Transverse colon (tissue), 4 donors: Measurements from ENCODE around the gene PIK3R5. TPM values are rescaled to one million over a fixed set of nuclear protein-coding genes. Genes with fewer than 3 reads are reported as not detected.
"Not testable (repeated sequence)": the region's sequence is repeated elsewhere in the genome, so short reads cannot be mapped to it uniquely, and the experiment has no call there.

ENCODE experiments used
- DNase-seq: peaks from one replicate; pipeline ENCODE4 v3.0.0-alpha.2; 2019
- H3K27ac ChIP-seq, 4 donors: fragments of 200-600 bp; sonication (generic); 2 replicates each; pipeline ENCODE4 v1.5.1; 2016 to 2018; ENCODE audit warnings: inconsistent platforms in 4 of 4
- H3K27me3 ChIP-seq: fragments of 200-600 bp; sonication (generic); 2 replicates; pipeline ENCODE4 v1.5.1; 2017; ENCODE audit warnings: inconsistent platforms
- H3K36me3 ChIP-seq, 4 donors: fragments of 200-600 bp; sonication (generic); 2 replicates each; pipeline ENCODE4 v1.5.1; 2017 to 2019; ENCODE audit warnings: inconsistent platforms in 4 of 4
- H3K4me1 ChIP-seq, 4 donors: fragments of 200-600 bp; sonication (generic); 2 replicates each; pipeline ENCODE4 v1.5.1; 2017 to 2020; ENCODE audit warnings: inconsistent platforms in 4 of 4
- H3K4me3 ChIP-seq, 4 donors: fragments of 200-600 bp; sonication (generic); 1 replicate in 1 of 4; 2 replicates in 3 of 4; pipeline versions ENCODE4 v1.5.1 to v1.6.1; 2017 to 2019; ENCODE audit warnings: inconsistent platforms in 4 of 4
- H3K9me3 ChIP-seq, 2 donors: fragments of 200-600 bp; sonication (generic); 2 replicates each; pipeline ENCODE4 v1.5.1; 2017 to 2019; ENCODE audit warnings: inconsistent platforms in 2 of 2
- CTCF ChIP-seq, 5 experiments: fragments of 200-600 bp in 3 of 5; fragments of 450-650 bp in 2 of 5; sonication (generic) in 3 of 5; IDR thresholded peaks; 1 replicate in 2 of 5; 2 replicates in 3 of 5; pipeline ENCODE4 v1.5.1; 2016 to 2017; ENCODE audit warnings: antibody characterized with exemption in 5 of 5, inconsistent platforms in 3 of 5, mild to moderate bottlenecking in 2 of 5, moderate library complexity in 1 of 5
- EP300 ChIP-seq: sonication (generic); formaldehyde crosslinking; IDR thresholded peaks from one replicate; pipeline ENCODE4 v1.6.1; 2017; ENCODE audit warnings: antibody characterized with exemption, low read depth
- POLR2A ChIP-seq: fragments of 450-650 bp; IDR thresholded peaks from one replicate; pipeline ENCODE4 v1.6.1; 2016; ENCODE audit warnings: antibody characterized with exemption, mild to moderate bottlenecking, moderate library complexity
- POLR2AphosphoS5 ChIP-seq, 3 donors: sonication (generic); formaldehyde crosslinking; IDR thresholded peaks; one replicate each; pipeline ENCODE4 v1.6.1; 2016; ENCODE audit warnings: antibody characterized with exemption in 3 of 3
- WGBS, 2 donors: methylation state at CpG; one replicate each; pipeline ENCODE4 v1.1.5; 2018; ENCODE audit warnings: low coverage in 1 of 2; 5-methylcytosine and 5-hydroxymethylcytosine counted together
- in situ Hi-C, 4 donors: fragments of 200-750 bp; cut with MboI; loops; one replicate each; pipeline versions ENCODE4 v1.15.0 to v1.15.1; 2017; ENCODE audit warnings: low sequenced_read_pairs in 3 of 4, low pct_ligation_motif_present in 1 of 4, low pct_unique_long_range_greater_than_20kb in 1 of 4
- intact Hi-C: fragments of 100-400 bp; cut with DNase I; formaldehyde crosslinking; loops from one replicate; pipeline ENCODE4 v1.15.1; 2023; ENCODE audit warnings: low total_unique reads
- total RNA-seq, 4 donors: library from RNA; depleted of rRNA; stranded (reverse); fragments of >200 nt; gene quantifications; one replicate each; pipeline ENCODE4 v1.1.0, GENCODE V29; 2016

The PIK3R5 gene
- total RNA-seq, 4 donors from 2014 or later = 0.40 to 16.1 (median 10.4) TPM

- Histone ChIP-seq H3K27ac (no peak overlapping the region), H3K36me3 (no peaks in the 10 kb centered on the region), H3K4me3 (no peak overlapping the region), H3K27me3 (peaks cover 3% of the 10 kb centered on the region), H3K9me3 (no peaks in the 10 kb centered on the region), H3K4me1 (no peaks in the 10 kb centered on the region)
- no peak for DNase-seq
- intact Hi-C loops (no loop called here), in situ Hi-C loops (no loop called here)
- TF ChIP-seq EP300 (no peak), POLR2A (no peak), CTCF (IDR thresholded peaks at IDR 0.05) (no peak), POLR2AphosphoS5 (IDR thresholded peaks at IDR 0.05) (no peak)
- 20 to 39% methylated on average over 6 to 14 of the region's 14 CpGs for WGBS, 2 donors
Observed at GRCh38 chr17:8856869-8857575, 108.5 kb downstream of the PIK3R5 start.

- H3K36me3 ChIP-seq, H3K27me3 ChIP-seq, H3K4me1 ChIP-seq, in situ Hi-C loops, H3K9me3 ChIP-seq, intact Hi-C loops, H3K27ac ChIP-seq, H3K4me3 ChIP-seq, DNase-seq: not testable (repeated sequence)
- WGBS, 2 donors = 62 to 80% methylated on average over 2 to 6 of the region's 6 CpGs
Observed at GRCh38 chr17:8856205-8856603, 109.3 kb downstream of the PIK3R5 start.

- Histone ChIP-seq H3K4me1 (no peaks in the 10 kb centered on the region), H3K27me3 (peaks cover 3% of the 10 kb centered on the region), H3K4me3 (no peak overlapping the region), H3K9me3 (no peaks in the 10 kb centered on the region), H3K27ac (no peak overlapping the region), H3K36me3 (no peaks in the 10 kb centered on the region)
- in situ Hi-C loops = no loop called here
- DNase-seq = no peak
- TF ChIP-seq POLR2AphosphoS5 (IDR thresholded peaks at IDR 0.05) (no peak), POLR2A (no peak), EP300 (no peak), CTCF (IDR thresholded peaks at IDR 0.05) (no peak)
- intact Hi-C loops = no loop called here
- 69 to 88% methylated on average over 4 to 17 of the region's 17 CpGs for WGBS, 2 donors
Observed at GRCh38 chr17:8855477-8856204, 109.9 kb downstream of the PIK3R5 start.

- WGBS, 2 donors = 80 to 85% methylated on average over 5 of the region's 5 CpGs
- DNase-seq = no peak
- intact Hi-C loops (no loop called here), in situ Hi-C loops (no loop called here)
- Histone ChIP-seq H3K36me3 (no peaks in the 10 kb centered on the region), H3K9me3 (no peaks in the 10 kb centered on the region), H3K4me3 (no peak overlapping the region), H3K27me3 (no peaks in the 10 kb centered on the region), H3K4me1 (no peaks in the 10 kb centered on the region), H3K27ac (no peak overlapping the region)
- TF ChIP-seq EP300 (no peak), POLR2A (no peak), CTCF (IDR thresholded peaks at IDR 0.05) (no peak), POLR2AphosphoS5 (IDR thresholded peaks at IDR 0.05) (no peak)
Observed at GRCh38 chr17:8851600-8851999, 113.9 kb downstream of the PIK3R5 start.
